Neural cell (in vitro differentiated cells): ENCODE measurements around the gene RCAN3. TPM values are rescaled to one million over a fixed set of nuclear protein-coding genes. Genes with fewer than 3 reads are reported as not detected.
"Not testable (repeated sequence)": the region's sequence is repeated elsewhere in the genome, so short reads cannot be mapped to it uniquely, and the experiment has no call there.

Source experiments
- H2AFZ ChIP-seq: fragments of 200-600, 300-800 bp; sonication (generic), shearing (Covaris generic); 2 replicates; pipeline ENCODE4 v1.6.0; 2014; ENCODE audit warnings: low read depth, mild to moderate bottlenecking, antibody characterized with exemption, low read length, moderate library complexity
- H3F3A ChIP-seq: fragments of 200-600 bp; shearing (Covaris generic); 2 replicates; pipeline ENCODE4 v1.6.1; 2016; ENCODE audit warnings: mild to moderate bottlenecking, moderate library complexity, mixed read lengths, antibody characterized with exemption, low read length; ENCODE audit not compliant: insufficient read depth, poor library complexity, severe bottlenecking
- H3K27ac ChIP-seq: fragments of 200-600, 300-800 bp; sonication (generic), shearing (Covaris generic); 2 replicates; pipeline ENCODE4 v1.5.1; 2014; ENCODE audit warnings: mild to moderate bottlenecking, low read length, moderate library complexity
- H3K27me3 ChIP-seq: fragments of 300-800, 200-600 bp; sonication (generic), shearing (Covaris generic); 2 replicates; pipeline ENCODE4 v1.6.0; 2014; ENCODE audit warnings: mild to moderate bottlenecking, low read depth, low read length, moderate library complexity; ENCODE audit not compliant: insufficient read depth
- H3K36me3 ChIP-seq: fragments of 300-800, 200-600 bp; sonication (generic), shearing (Covaris generic); 2 replicates; pipeline ENCODE4 v1.5.1; 2014; ENCODE audit warnings: mild to moderate bottlenecking, antibody characterized with exemption, low read length, moderate library complexity; ENCODE audit not compliant: insufficient read depth
- H3K4me2 ChIP-seq: fragments of 300-800, 200-600 bp; sonication (generic), shearing (Covaris generic); 2 replicates; pipeline ENCODE4 v1.6.0; 2014; ENCODE audit warnings: mild to moderate bottlenecking, low read length
- H3K4me3 ChIP-seq: fragments of 300-800, 200-600 bp; sonication (generic), shearing (Covaris generic); 2 replicates; pipeline ENCODE4 v1.5.1; 2014; ENCODE audit warnings: mild to moderate bottlenecking, low read length, moderate library complexity
- H3K79me2 ChIP-seq: fragments of 200-600 bp; shearing (Covaris generic); replicated peaks from 2 replicates; pipeline ENCODE4 v1.6.0; 2014; ENCODE audit warnings: mild to moderate bottlenecking, low read length, moderate library complexity; ENCODE audit not compliant: insufficient read depth
- H3K9ac ChIP-seq: fragments of 300-800, 200-600 bp; sonication (generic), shearing (Covaris generic); 2 replicates; pipeline ENCODE4 v1.6.1; 2016; ENCODE audit warnings: mild to moderate bottlenecking, low read length, mixed read lengths
- H3K9me2 ChIP-seq: fragments of 200-600 bp; shearing (Covaris generic); 2 replicates; pipeline ENCODE4 v1.6.1; 2016; ENCODE audit warnings: mild to moderate bottlenecking, low read length, mixed read lengths; ENCODE audit not compliant: insufficient read depth
- H3K9me3 ChIP-seq: fragments of 200-600, 300-800 bp; sonication (generic), shearing (Covaris generic); 2 replicates; pipeline ENCODE4 v1.6.1; 2016; ENCODE audit warnings: mild to moderate bottlenecking, mixed run types, low read length, moderate library complexity, mixed read lengths
- H4K20me1 ChIP-seq: fragments of 200-600 bp; shearing (Covaris generic); 2 replicates; pipeline ENCODE4 v1.6.1; 2016; ENCODE audit warnings: mild to moderate bottlenecking, mixed run types; ENCODE audit not compliant: insufficient read depth
- CTCF ChIP-seq: fragments of 450-650 bp; IDR thresholded peaks from 2 replicates; pipeline ENCODE4 v1.5.1; 2014; ENCODE audit warnings: antibody characterized with exemption, mild to moderate bottlenecking, moderate library complexity; ENCODE audit not compliant: poor library complexity, severe bottlenecking
- EP300 ChIP-seq: fragments of 450-650 bp; conservative IDR thresholded peaks from 2 replicates; pipeline ENCODE4 v1.6.1; 2014; ENCODE audit warnings: antibody characterized with exemption, mild to moderate bottlenecking, moderate library complexity; ENCODE audit not compliant: poor library complexity, severe bottlenecking
- EZH2 ChIP-seq: fragments of 200-600, 300-800 bp; shearing (Covaris generic), sonication (generic); IDR thresholded peaks from 2 replicates; pipeline ENCODE4 v1.6.1; 2014; ENCODE audit warnings: antibody characterized with exemption, low read length, borderline replicate concordance, mild to moderate bottlenecking; ENCODE audit not compliant: insufficient read depth, poor library complexity, severe bottlenecking
- POLR2AphosphoS5 ChIP-seq: IDR thresholded peaks from 2 replicates; pipeline ENCODE4 v1.6.1; 2012
- RAD21 ChIP-seq: fragments of 450-650 bp; conservative IDR thresholded peaks from 2 replicates; pipeline ENCODE4 v1.6.1; 2014; ENCODE audit warnings: antibody characterized with exemption, mild to moderate bottlenecking, moderate library complexity
- SMC3 ChIP-seq: fragments of 450-650 bp; conservative IDR thresholded peaks from 2 replicates; pipeline ENCODE4 v1.6.1; 2014; ENCODE audit warnings: antibody characterized with exemption, mild to moderate bottlenecking, moderate library complexity; ENCODE audit not compliant: poor library complexity
- TAF1 ChIP-seq: IDR thresholded peaks from 2 replicates; pipeline ENCODE4 v1.6.1; 2012; ENCODE audit warnings: low read depth
- polyA plus RNA-seq: library from polyadenylated mRNA; depleted of rRNA; stranded (reverse); fragments of >200 nt; gene quantifications from 2 replicates; pipeline ENCODE4 v1.2.3, GENCODE V29; 2014

The RCAN3 gene
- polyA plus RNA-seq, 1 donor from 2014 or later: 31.4 TPM

DNA sequence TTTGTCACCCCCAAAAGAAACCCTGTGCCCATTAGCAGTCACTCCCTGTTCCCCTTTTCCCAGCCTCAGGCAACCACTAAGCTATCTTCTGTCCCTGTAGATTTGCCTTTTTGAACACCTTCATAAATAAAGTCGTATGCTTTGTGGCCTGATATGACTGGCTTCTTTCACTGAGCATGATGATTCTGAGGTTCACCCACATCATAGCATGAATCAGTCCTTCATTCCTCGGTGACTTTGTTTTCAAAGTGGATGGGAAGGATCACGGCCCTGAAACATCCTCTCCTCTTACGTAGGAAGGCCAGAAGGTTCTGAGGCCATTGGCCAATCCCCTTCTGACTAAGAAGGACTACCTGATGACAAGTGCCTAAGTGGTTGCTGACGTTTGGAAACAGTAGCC is 48.0 kb upstream of the RCAN3 start:
- no peaks in the 10 kb centered on the region for H3F3A ChIP-seq
- no peak overlapping the region for H2AFZ ChIP-seq
- H3K9me2 ChIP-seq: no peaks in the 10 kb centered on the region
- no peaks in the 10 kb centered on the region for H3K36me3 ChIP-seq
- no peak overlapping the region for H3K9ac ChIP-seq
- H3K27me3 ChIP-seq: no peaks in the 10 kb centered on the region
- H4K20me1 ChIP-seq: no peaks in the 10 kb centered on the region
- no peak overlapping the region for H3K4me3 ChIP-seq
- TF ChIP-seq CTCF: no peak
- TF ChIP-seq TAF1: no peak
- TF ChIP-seq EP300: no peak
- no peak overlapping the region for H3K4me2 ChIP-seq
- no peak overlapping the region for H3K27ac ChIP-seq
- H3K79me2 ChIP-seq: no peaks in the 10 kb centered on the region
- H3K9me3 ChIP-seq: no peaks in the 10 kb centered on the region

DNA sequence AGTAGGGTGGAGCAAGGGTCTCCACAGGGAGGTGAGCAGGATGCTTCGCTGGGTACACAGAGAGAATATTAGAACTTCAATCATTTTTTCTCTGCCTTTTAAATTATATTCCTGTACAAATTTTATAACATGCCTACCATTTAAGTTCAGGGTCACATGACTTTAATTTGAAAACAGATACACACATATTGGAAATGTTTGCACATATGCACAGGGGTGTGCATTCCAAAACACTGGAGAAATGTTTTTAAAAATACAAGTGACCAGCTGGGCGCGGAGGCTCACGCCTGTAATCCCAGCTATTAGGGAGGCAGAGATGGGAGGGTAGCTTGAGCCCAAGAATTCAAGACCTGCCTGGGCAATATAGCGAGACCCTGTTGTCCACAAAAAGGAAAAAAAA is 47.4 kb upstream of the RCAN3 start:
- H3K9ac ChIP-seq: no peak overlapping the region
- no peaks in the 10 kb centered on the region for H3K36me3 ChIP-seq
- no peak overlapping the region for H3K4me2 ChIP-seq
- TF ChIP-seq EZH2 (no peak), EP300 (no peak), POLR2AphosphoS5 (no peak), RAD21 (no peak)
- no peaks in the 10 kb centered on the region for H3K79me2 ChIP-seq
- no peak overlapping the region for H3K4me3 ChIP-seq
- H3K9me2 ChIP-seq: no peaks in the 10 kb centered on the region
- no peaks in the 10 kb centered on the region for H4K20me1 ChIP-seq
- H3K27me3 ChIP-seq: no peaks in the 10 kb centered on the region
- no peaks in the 10 kb centered on the region for H3F3A ChIP-seq
- H2AFZ ChIP-seq: no peak overlapping the region
- no peaks in the 10 kb centered on the region for H3K9me3 ChIP-seq
- no peak overlapping the region for H3K27ac ChIP-seq

- no peaks in the 10 kb centered on the region for H3F3A ChIP-seq
- H4K20me1 ChIP-seq: no peaks in the 10 kb centered on the region
- H3K27ac ChIP-seq: no peak overlapping the region
- H3K79me2 ChIP-seq: no peaks in the 10 kb centered on the region
- no peaks in the 10 kb centered on the region for H3K9me3 ChIP-seq
- H3K9ac ChIP-seq: no peak overlapping the region
- no peak for TF ChIP-seq POLR2AphosphoS5
- H2AFZ ChIP-seq: no peak overlapping the region
- H3K9me2 ChIP-seq: no peaks in the 10 kb centered on the region
- no peak overlapping the region for H3K4me2 ChIP-seq
- H3K4me3 ChIP-seq: no peak overlapping the region
- H3K27me3 ChIP-seq: no peaks in the 10 kb centered on the region
- no peaks in the 10 kb centered on the region for H3K36me3 ChIP-seq
These were observed 44.8 kb upstream of the RCAN3 start for GRCh38 chr1:24457866-24458265.

DNA sequence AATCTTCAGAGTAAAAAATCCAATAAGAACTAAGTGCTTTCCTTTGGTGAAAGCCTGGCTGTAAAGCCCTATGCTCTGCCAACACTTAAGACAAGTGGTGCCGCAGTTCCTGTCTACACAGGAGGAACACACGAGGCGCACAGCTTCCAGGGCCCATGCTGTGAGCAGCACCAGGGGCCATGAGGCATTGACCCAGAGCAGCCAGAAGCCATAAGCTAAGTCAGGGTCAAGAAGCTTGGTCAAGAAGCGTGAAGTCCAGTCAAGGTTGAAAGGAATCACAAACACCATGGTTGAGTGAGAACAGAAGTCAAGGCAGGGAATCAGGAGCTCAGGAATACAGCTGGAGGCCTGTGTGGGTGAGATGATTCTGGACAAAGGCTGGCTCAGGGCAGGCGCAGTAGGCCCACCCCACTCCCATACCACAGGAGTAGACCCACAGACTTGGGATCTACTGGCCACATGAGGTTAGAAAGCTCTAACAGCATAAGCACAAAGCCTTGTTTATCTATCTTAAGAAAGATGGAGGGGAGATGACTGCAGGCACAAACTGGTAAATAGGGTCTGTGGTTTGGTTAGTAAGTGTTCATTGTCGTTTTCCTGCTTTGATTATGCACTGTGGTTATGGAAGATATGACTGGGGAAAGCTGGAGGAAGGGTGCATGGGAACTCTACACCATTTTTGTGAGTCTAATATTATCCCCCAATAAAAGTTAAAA is 42.9 kb upstream of the RCAN3 start:
- Histone ChIP-seq H3K9me2 (no peaks in the 10 kb centered on the region), H3K9ac (no peak overlapping the region), H3K4me2 (no peak overlapping the region), H3K4me3 (no peak overlapping the region), H3K9me3 (no peaks in the 10 kb centered on the region), H3K27me3 (no peaks in the 10 kb centered on the region), H3F3A (no peaks in the 10 kb centered on the region), H3K36me3 (no peaks in the 10 kb centered on the region), H4K20me1 (no peaks in the 10 kb centered on the region), H3K27ac (no peak overlapping the region), H3K79me2 (no peaks in the 10 kb centered on the region), H2AFZ (no peak overlapping the region)
- TF ChIP-seq TAF1: no peak
- no peak for TF ChIP-seq POLR2AphosphoS5
- no peak for TF ChIP-seq SMC3

- H3K4me3 ChIP-seq, H3K4me2 ChIP-seq, H3K79me2 ChIP-seq, H3K36me3 ChIP-seq, H4K20me1 ChIP-seq, H3K9ac ChIP-seq, H3K9me3 ChIP-seq, H3K9me2 ChIP-seq, H2AFZ ChIP-seq, H3K27ac ChIP-seq, H3F3A ChIP-seq, H3K27me3 ChIP-seq: not testable (repeated sequence)
These were observed 40.5 kb upstream of the RCAN3 start for GRCh38 chr1:24462128-24462527.
